ENCODE results near the gene FTCDNL1.

GRCh38 chr2:199829628-199830027 is 21.4 kb downstream of the FTCDNL1 start:
- TF ChIP-seq CTCF (IDR thresholded peaks at IDR 0.05) = no peak
- no peak for TF ChIP-seq ZFX (IDR thresholded peaks at IDR 0.05; ENCODE audit: borderline replicate concordance)

Data from 22Rv1 (cell line).